ENCODE data around the gene IPO5.

DNA sequence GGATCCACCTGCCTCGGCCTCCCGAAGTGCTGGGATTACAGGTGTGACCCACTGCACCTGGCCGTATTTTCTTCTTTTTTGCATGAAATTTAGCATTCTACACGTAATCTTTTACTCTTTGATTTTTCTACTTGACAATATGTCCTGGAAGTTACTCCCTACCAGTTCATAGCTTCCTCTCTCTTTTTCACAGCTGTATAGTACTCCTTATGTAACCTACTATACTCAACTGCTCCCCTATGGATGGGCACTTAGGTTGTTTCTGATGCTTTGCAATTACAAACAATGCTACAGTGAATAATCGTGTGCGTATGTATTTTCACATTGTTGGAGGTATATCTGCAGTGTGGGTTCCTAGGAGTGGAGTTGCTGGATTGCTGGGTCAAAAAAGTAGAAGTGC, 98.9 kb downstream of the IPO5 start:
- TF ChIP-seq, protein P1, sequence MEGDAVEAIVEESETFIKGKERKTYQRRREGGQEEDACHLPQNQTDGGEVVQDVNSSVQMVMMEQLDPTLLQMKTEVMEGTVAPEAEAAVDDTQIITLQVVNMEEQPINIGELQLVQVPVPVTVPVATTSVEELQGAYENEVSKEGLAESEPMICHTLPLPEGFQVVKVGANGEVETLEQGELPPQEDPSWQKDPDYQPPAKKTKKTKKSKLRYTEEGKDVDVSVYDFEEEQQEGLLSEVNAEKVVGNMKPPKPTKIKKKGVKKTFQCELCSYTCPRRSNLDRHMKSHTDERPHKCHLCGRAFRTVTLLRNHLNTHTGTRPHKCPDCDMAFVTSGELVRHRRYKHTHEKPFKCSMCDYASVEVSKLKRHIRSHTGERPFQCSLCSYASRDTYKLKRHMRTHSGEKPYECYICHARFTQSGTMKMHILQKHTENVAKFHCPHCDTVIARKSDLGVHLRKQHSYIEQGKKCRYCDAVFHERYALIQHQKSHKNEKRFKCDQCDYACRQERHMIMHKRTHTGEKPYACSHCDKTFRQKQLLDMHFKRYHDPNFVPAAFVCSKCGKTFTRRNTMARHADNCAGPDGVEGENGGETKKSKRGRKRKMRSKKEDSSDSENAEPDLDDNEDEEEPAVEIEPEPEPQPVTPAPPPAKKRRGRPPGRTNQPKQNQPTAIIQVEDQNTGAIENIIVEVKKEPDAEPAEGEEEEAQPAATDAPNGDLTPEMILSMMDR (IDR thresholded peaks at IDR 0.05): no peak
- no peak for TF ChIP-seq POLR2A (IDR thresholded peaks at IDR 0.05)

Data from testis (tissue), 2 donors.